ENCODE results near the gene TRIM38.
A peak's percentile ranks its signal among the peaks of the same experiment; 100 is the strongest.

Gene TRIM38

DNA sequence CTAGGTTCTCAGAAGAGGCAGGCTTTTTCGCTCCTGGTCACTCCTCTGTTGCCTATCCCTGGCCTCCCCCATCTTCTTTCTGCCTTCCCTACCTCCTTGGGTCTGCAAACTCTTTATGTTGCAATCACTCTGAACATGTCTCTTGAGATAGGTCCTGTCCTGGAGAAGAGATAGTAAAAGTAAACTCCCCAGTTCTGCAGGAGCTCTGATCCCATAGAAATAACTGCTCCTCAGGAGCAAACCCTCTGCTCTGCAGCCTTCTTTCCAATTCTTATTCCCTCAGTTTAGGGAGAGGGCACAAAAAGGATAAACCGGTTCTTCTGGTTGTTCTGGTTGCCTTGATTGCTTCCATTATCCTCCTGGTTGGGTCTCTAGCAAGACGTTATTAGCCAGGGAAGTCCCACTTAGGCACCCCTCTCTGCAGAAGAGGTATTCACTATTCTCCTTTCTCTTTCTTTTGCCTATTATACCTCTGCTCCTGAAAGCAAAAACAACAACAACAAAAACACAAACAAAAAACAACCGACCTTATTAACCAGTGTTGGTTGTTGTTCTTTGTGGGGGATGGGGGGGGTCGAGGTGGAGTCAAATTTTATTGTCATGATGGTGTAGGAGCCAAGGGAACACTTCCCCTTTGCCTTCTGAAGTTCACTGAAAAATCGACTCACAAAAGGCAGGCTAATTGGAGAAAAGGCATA lies 973 bp downstream of the TRIM38 start:
- Mint-ChIP-seq H3K4me3 (peak overlapping the region; percentile 87), H3K27ac (ENCODE audit: low read depth) (peak overlapping the region; percentile 93), H3K27me3 (no peaks in the 10 kb centered on the region), H3K4me1 (peaks cover 94% of the 10 kb centered on the region), H3K9me3 (no peaks in the 10 kb centered on the region), H3K36me3 (ENCODE audit: insufficient read depth) (peaks cover 48% of the 10 kb centered on the region)
- DNase-seq (ENCODE audit: low spot score in 2 of 2) (no peak), ATAC-seq (replicated peaks; ENCODE audit: extremely low read depth, poor library complexity, severe bottlenecking) (no peak)

DNA sequence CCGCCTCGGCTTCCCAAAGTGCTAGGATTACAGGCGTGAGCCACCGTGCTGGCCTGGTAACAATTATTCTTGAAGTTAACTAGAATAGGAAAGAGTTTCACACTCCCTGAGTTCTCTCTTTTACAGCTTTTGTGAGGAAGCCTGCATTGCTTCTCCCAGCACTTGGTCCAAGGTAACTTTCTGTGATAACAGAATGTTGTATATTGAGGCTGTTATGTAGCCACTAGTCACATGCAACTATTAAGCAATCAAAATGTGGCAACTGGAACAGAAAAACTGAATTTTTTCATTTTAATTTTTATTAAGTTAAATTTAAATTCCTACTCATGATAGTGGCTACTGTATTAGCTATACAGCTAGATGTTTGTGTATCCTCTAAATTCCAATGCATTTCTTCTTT lies 2.5 kb downstream of the TRIM38 start:
- H3K36me3 Mint-ChIP-seq (ENCODE audit: insufficient read depth), result peaks cover 60% of the 10 kb centered on the region
- H3K27me3 Mint-ChIP-seq, result no peaks in the 10 kb centered on the region
- H3K4me1 Mint-ChIP-seq, result peaks cover 90% of the 10 kb centered on the region
- H3K4me3 Mint-ChIP-seq, result peak overlapping the region; percentile 87
- H3K9me3 Mint-ChIP-seq, result no peaks in the 10 kb centered on the region
- DNase-seq (ENCODE audit: low spot score in 2 of 2) (no peak), ATAC-seq (replicated peaks; ENCODE audit: extremely low read depth, poor library complexity, severe bottlenecking) (no peak)
- H3K27ac Mint-ChIP-seq (ENCODE audit: low read depth), result peak overlapping the region; percentile 93

- Mint-ChIP-seq H3K9me3 (no peaks in the 10 kb centered on the region), H3K27me3 (no peaks in the 10 kb centered on the region), H3K27ac (ENCODE audit: low read depth) (peak overlapping the region; percentile 50), H3K4me1 (peaks cover 90% of the 10 kb centered on the region), H3K4me3 (peak overlapping the region; percentile 87), H3K36me3 (ENCODE audit: insufficient read depth) (peaks cover 73% of the 10 kb centered on the region)
- ATAC-seq (replicated peaks; ENCODE audit: extremely low read depth, poor library complexity, severe bottlenecking) (no peak), DNase-seq (ENCODE audit: low spot score in 2 of 2) (no peak)
These were observed 4.1 kb downstream of the TRIM38 start for GRCh38 chr6:25966711-25967110.

- no peaks in the 10 kb centered on the region for H3K9me3 Mint-ChIP-seq
- no peak for DNase-seq (ENCODE audit: low spot score in 2 of 2)
- peak overlapping the region; percentile 22 for H3K27ac Mint-ChIP-seq (ENCODE audit: low read depth)
- H3K36me3 Mint-ChIP-seq (ENCODE audit: insufficient read depth), result peaks cover 76% of the 10 kb centered on the region
- H3K4me3 Mint-ChIP-seq, result no peak overlapping the region
- H3K4me1 Mint-ChIP-seq, result peaks cover 77% of the 10 kb centered on the region
- H3K27me3 Mint-ChIP-seq, result no peaks in the 10 kb centered on the region
- no peak for ATAC-seq (replicated peaks; ENCODE audit: extremely low read depth, poor library complexity, severe bottlenecking)
These were observed 6.2 kb downstream of the TRIM38 start for GRCh38 chr6:25968769-25969168.

DNA sequence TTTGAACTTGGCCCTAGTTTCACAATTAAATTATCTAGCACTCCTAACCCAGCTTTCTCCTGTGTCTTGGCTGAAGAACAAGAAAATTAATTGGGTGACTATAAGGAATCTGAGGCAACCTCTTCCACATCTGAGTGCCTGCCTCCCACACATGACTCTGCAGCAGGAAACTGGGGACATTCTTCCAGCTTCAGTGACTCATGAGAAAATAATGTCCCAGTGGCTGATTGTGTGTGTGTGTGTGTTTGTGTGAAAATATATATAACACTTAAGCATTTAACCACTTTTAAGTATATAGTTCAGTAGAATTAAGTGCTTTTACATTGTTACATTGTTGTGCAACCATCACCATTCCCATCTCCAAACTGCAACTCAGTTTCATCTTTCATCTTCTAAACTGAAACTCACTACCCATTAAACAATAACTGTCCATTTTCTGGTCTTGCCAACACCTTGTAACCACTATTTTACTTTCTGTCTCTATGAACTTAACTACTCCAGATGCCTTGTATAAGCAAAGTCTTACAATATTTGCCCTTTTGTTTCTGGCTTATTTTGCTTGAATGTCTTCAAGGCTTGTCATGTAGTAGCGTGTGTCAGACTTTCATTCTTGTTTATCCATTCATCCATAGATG lies 8.7 kb downstream of the TRIM38 start:
- Mint-ChIP-seq H3K27ac (ENCODE audit: low read depth) (no peak overlapping the region), H3K4me3 (no peak overlapping the region), H3K36me3 (ENCODE audit: insufficient read depth) (peaks cover 84% of the 10 kb centered on the region), H3K4me1 (peaks cover 58% of the 10 kb centered on the region), H3K9me3 (no peaks in the 10 kb centered on the region), H3K27me3 (no peaks in the 10 kb centered on the region)
- no peak for ATAC-seq (replicated peaks; ENCODE audit: extremely low read depth, poor library complexity, severe bottlenecking)
- no peak for DNase-seq (ENCODE audit: low spot score in 2 of 2)

- H3K27me3 Mint-ChIP-seq, result no peaks in the 10 kb centered on the region
- no peak overlapping the region for H3K4me3 Mint-ChIP-seq
- DNase-seq (ENCODE audit: low spot score in 2 of 2), result no peak
- H3K27ac Mint-ChIP-seq (ENCODE audit: low read depth), result no peak overlapping the region
- no peak for ATAC-seq (replicated peaks; ENCODE audit: extremely low read depth, poor library complexity, severe bottlenecking)
- peaks cover 55% of the 10 kb centered on the region for H3K4me1 Mint-ChIP-seq
- H3K36me3 Mint-ChIP-seq (ENCODE audit: insufficient read depth), result peaks cover 84% of the 10 kb centered on the region
- H3K9me3 Mint-ChIP-seq, result no peaks in the 10 kb centered on the region
These were observed 9.5 kb downstream of the TRIM38 start for GRCh38 chr6:25972128-25972527.

DNA sequence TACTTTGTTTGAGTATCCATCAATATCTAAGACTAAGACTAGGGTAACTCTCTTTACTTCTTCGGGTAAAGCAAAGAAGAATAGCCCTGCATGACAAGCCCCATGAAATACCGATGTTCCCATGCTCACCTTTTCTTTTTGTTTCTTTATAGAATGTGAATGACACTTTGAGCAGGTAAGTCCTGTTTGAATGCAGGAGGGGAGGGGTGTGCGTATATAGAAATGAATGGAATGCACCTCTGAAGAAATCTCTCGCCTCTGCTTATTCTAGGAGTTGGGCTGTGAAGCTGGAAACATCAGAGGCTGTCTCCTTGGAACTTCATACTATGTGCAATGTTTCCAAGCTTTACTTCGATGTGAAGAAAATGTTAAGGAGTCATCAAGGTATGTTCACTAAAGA lies 10.3 kb downstream of the TRIM38 start:
- Mint-ChIP-seq H3K27ac (ENCODE audit: low read depth) (no peak overlapping the region), H3K36me3 (ENCODE audit: insufficient read depth) (peaks cover 81% of the 10 kb centered on the region), H3K4me1 (peaks cover 54% of the 10 kb centered on the region), H3K4me3 (no peak overlapping the region), H3K27me3 (no peaks in the 10 kb centered on the region), H3K9me3 (no peaks in the 10 kb centered on the region)
- ATAC-seq (replicated peaks; ENCODE audit: extremely low read depth, poor library complexity, severe bottlenecking) (no peak), DNase-seq (ENCODE audit: low spot score in 2 of 2) (no peak)

DNA sequence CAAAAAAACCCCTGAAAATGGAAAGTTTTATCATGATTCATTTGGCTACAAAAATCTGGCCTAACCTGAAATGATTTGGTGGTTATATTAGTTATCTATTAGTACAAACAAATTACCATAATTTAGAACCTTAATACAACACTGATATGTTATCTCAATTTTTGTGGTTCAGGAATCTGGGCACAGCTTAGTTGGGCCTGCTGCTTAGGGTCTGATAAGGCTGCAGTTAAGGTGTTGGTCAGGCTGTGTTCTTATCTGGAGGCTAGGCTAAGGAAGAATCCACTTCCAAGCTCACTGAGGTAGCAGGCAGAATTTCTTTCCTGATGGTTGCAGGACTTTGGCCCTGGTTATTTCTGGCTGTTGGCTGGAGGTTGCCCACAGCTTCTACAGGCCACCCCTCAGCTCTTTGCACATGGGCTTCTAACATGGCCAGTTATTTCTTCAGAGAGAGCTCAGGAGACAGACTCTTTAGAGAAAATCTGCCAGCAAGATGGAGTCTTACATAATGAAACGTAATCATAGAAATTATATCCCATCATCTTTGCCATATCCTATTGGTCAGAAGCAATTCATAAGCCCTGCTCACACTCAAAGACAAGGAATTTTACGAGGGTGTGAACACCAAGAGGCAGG lies 11.4 kb downstream of the TRIM38 start:
- ATAC-seq (replicated peaks; ENCODE audit: extremely low read depth, poor library complexity, severe bottlenecking) (no peak), DNase-seq (ENCODE audit: low spot score in 2 of 2) (no peak)
- peaks cover 46% of the 10 kb centered on the region for H3K4me1 Mint-ChIP-seq
- no peaks in the 10 kb centered on the region for H3K27me3 Mint-ChIP-seq
- peaks cover 78% of the 10 kb centered on the region for H3K36me3 Mint-ChIP-seq (ENCODE audit: insufficient read depth)
- no peak overlapping the region for H3K27ac Mint-ChIP-seq (ENCODE audit: low read depth)
- H3K4me3 Mint-ChIP-seq, result no peak overlapping the region
- no peaks in the 10 kb centered on the region for H3K9me3 Mint-ChIP-seq

DNA sequence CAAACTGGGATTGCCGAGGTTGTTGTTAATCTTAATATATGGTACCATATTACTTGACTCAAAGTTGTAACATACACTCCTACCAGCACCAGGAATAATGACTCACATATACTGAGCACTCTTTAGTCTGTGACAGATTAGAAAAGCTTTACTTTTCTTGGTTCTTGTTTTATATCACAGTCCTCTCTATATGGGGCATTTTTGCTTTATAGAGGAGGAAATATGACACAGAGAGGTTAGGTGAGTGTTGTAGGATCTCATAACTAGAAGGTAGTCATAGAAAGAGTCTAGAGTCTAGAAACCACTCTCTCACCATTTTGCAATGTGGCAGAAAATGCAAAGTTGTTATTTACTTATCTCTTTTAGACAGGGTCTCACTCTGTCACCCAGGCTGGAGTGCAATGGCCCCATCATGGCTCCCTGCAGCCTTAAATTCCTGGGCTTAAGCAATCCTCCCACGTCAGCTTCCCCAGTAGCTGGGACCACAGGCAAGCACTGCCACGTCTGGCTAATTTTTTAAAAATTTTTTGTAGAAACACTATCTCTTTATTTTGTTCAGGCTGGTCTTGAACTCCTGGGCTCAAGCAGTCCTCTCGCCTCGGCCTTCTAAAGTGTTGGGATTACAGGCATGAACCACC lies 13.4 kb downstream of the TRIM38 start:
- Mint-ChIP-seq H3K9me3 (no peaks in the 10 kb centered on the region), H3K27ac (ENCODE audit: low read depth) (no peak overlapping the region), H3K4me3 (no peak overlapping the region), H3K27me3 (no peaks in the 10 kb centered on the region), H3K4me1 (peaks cover 37% of the 10 kb centered on the region), H3K36me3 (ENCODE audit: insufficient read depth) (peaks cover 69% of the 10 kb centered on the region)
- ATAC-seq (replicated peaks; ENCODE audit: extremely low read depth, poor library complexity, severe bottlenecking) (no peak), DNase-seq (ENCODE audit: low spot score in 2 of 2) (no peak)

- no peak for ATAC-seq (replicated peaks; ENCODE audit: extremely low read depth, poor library complexity, severe bottlenecking)
- peaks cover 65% of the 10 kb centered on the region for H3K36me3 Mint-ChIP-seq (ENCODE audit: insufficient read depth)
- DNase-seq (ENCODE audit: low spot score in 2 of 2), result no peak
- no peaks in the 10 kb centered on the region for H3K27me3 Mint-ChIP-seq
- H3K27ac Mint-ChIP-seq (ENCODE audit: low read depth), result peak overlapping the region; percentile 17
- no peaks in the 10 kb centered on the region for H3K9me3 Mint-ChIP-seq
- no peak overlapping the region for H3K4me3 Mint-ChIP-seq
- peaks cover 42% of the 10 kb centered on the region for H3K4me1 Mint-ChIP-seq
These were observed 18.3 kb downstream of the TRIM38 start for GRCh38 chr6:25980935-25981334.

DNA sequence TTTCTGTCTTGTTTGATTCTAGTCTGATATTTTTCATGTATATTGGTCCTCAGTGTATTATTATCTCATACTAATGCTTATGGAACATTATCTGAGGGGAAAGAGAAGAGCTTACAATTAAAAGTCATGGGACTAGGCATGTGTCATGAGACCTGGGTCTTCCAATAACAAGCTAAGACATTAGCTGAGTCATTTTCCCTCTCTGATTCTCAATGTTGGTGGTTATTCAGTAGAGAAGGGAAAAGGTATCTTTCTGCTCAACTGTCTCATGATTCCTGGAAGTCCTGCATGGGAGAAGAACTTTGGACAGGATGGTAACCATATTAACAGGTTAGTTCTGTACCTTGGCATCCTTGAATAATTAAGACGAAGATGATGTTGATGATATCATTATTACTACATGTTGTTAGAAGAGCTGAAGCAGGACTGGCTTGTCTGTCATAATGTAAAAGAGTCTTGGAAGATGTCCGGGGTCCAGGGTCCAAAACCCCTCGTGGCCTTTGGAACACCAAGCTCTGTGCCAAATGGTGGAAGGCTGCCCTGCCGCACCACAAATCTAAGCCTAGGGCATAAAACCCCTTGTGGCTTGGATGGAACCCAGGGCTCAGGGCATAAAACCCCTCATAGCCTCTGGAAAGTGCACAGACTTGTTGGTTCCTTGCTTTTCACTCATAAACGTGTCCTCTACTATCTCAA lies 19.1 kb downstream of the TRIM38 start:
- peaks cover 37% of the 10 kb centered on the region for H3K4me1 Mint-ChIP-seq
- H3K27ac Mint-ChIP-seq (ENCODE audit: low read depth), result peak overlapping the region; percentile 72
- peaks cover 60% of the 10 kb centered on the region for H3K36me3 Mint-ChIP-seq (ENCODE audit: insufficient read depth)
- ATAC-seq (replicated peaks; ENCODE audit: extremely low read depth, poor library complexity, severe bottlenecking) (no peak), DNase-seq (ENCODE audit: low spot score in 2 of 2) (no peak)
- no peaks in the 10 kb centered on the region for H3K9me3 Mint-ChIP-seq
- H3K27me3 Mint-ChIP-seq, result no peaks in the 10 kb centered on the region
- H3K4me3 Mint-ChIP-seq, result no peak overlapping the region

DNA sequence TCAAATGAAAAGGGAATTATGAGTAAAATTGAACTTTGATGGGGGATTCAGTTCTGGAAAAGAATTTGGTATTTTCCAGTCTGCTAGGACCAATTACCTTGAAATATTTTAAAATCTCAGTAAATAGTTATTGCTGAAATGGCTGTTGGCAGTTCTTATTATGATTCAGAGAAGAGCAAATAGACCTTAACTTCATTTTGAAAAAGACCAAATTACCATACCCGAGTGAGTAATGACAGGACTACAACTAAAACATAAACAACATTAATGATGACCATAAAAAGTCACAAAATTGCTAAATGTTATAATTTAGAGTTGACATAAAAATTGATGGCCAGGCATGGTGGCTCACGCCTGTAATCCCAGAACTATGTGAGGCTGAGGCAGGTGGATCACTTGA lies 21.7 kb downstream of the TRIM38 start:
- peaks cover 37% of the 10 kb centered on the region for H3K4me1 Mint-ChIP-seq
- no peaks in the 10 kb centered on the region for H3K27me3 Mint-ChIP-seq
- no peaks in the 10 kb centered on the region for H3K9me3 Mint-ChIP-seq
- peaks cover 59% of the 10 kb centered on the region for H3K36me3 Mint-ChIP-seq (ENCODE audit: insufficient read depth)
- ATAC-seq (replicated peaks; ENCODE audit: extremely low read depth, poor library complexity, severe bottlenecking) (no peak), DNase-seq (ENCODE audit: low spot score in 2 of 2) (no peak)
- no peak overlapping the region for H3K4me3 Mint-ChIP-seq
- no peak overlapping the region for H3K27ac Mint-ChIP-seq (ENCODE audit: low read depth)

All from central memory CD8-positive, alpha-beta T cell (primary cell).